ENCODE results near the gene B3GNT5.

- no peak for TF ChIP-seq CTCF (IDR thresholded peaks at IDR 0.05; ENCODE audit: poor library complexity)
- no peak for TF ChIP-seq EZH2 (IDR thresholded peaks at IDR 0.05; ENCODE audit: borderline replicate concordance)
Measured at GRCh38 chr3:183214277-183214612, 38.8 kb upstream of the B3GNT5 start.

Data from hepatocyte (in vitro differentiated cells).